Kidney capillary endothelial cell (primary cell): ENCODE measurements around the gene ELOVL6.
A peak's percentile ranks its signal among the peaks of the same experiment; 100 is the strongest.
"Not testable (repeated sequence)": the region's sequence is repeated elsewhere in the genome, so short reads cannot be mapped to it uniquely, and the experiment has no call there.

Experiments
- DNase-seq: peaks from one replicate; pipeline ENCODE4 v3.0.0-alpha.2; 2018; ENCODE audit warnings: low spot score

Gene ELOVL6

GRCh38 chr4:110196871-110197528, 1.4 kb downstream of the ELOVL6 start:
- peak; percentile 24 for DNase-seq

- DNase-seq = no peak
Observed at GRCh38 chr4:110196206-110196870, 2.1 kb downstream of the ELOVL6 start.

- DNase-seq = peak; percentile 8
Observed at GRCh38 chr4:110195561-110196205, 2.7 kb downstream of the ELOVL6 start.

GRCh38 chr4:110193822-110194761, 4.3 kb downstream of the ELOVL6 start:
- DNase-seq = peak; percentile 62

GRCh38 chr4:110193287-110193686, 5.1 kb downstream of the ELOVL6 start:
- DNase-seq = not testable (repeated sequence)

- DNase-seq = no peak
Observed at GRCh38 chr4:110190249-110190648, 8.2 kb downstream of the ELOVL6 start.

- DNase-seq = no peak
Observed at GRCh38 chr4:110188113-110188512, 10.3 kb downstream of the ELOVL6 start.

- no peak for DNase-seq
Observed at GRCh38 chr4:110184791-110185155, 13.6 kb downstream of the ELOVL6 start.

- no peak for DNase-seq
Observed at GRCh38 chr4:110184140-110184790, 14.2 kb downstream of the ELOVL6 start.

- DNase-seq = no peak
Observed at GRCh38 chr4:110183643-110184042, 14.8 kb downstream of the ELOVL6 start.

GRCh38 chr4:110183058-110183457, 15.4 kb downstream of the ELOVL6 start:
- DNase-seq = no peak

- no peak for DNase-seq
Observed at GRCh38 chr4:110181890-110182289, 16.5 kb downstream of the ELOVL6 start.

- DNase-seq = no peak
Observed at GRCh38 chr4:110175634-110176033, 22.8 kb downstream of the ELOVL6 start.

- no peak for DNase-seq
Observed at GRCh38 chr4:110172972-110173371, 25.4 kb downstream of the ELOVL6 start.

GRCh38 chr4:110171971-110172370, 26.4 kb downstream of the ELOVL6 start:
- DNase-seq = no peak

GRCh38 chr4:110170861-110171260, 27.6 kb downstream of the ELOVL6 start:
- no peak for DNase-seq

- DNase-seq = peak; percentile 75
Observed at GRCh38 chr4:110165382-110166286, 32.8 kb downstream of the ELOVL6 start.

GRCh38 chr4:110164856-110165255, 33.6 kb downstream of the ELOVL6 start:
- DNase-seq = no peak

GRCh38 chr4:110164251-110164650, 34.2 kb downstream of the ELOVL6 start:
- DNase-seq = no peak

GRCh38 chr4:110163327-110164069, 34.9 kb downstream of the ELOVL6 start:
- DNase-seq = no peak
